Effector memory CD4-positive, alpha-beta T cell (primary cell): ENCODE measurements around the gene NR2C2AP.
"Not testable (repeated sequence)": the region's sequence is repeated elsewhere in the genome, so short reads cannot be mapped to it uniquely, and the experiment has no call there.

Experiments used
- DNase-seq, 3 donors: peaks; one replicate each; pipeline ENCODE4 v3.0.0-alpha.2; 2020
- H3K27ac ChIP-seq: 2 replicates; pipeline ENCODE4 v1.7.0; 2013; ENCODE audit warnings: mild to moderate bottlenecking, low read length, moderate library complexity; ENCODE audit not compliant: insufficient read depth, poor library complexity, severe bottlenecking
- H3K27me3 ChIP-seq: replicated peaks from 2 replicates; pipeline ENCODE4 v1.7.0; 2013; ENCODE audit warnings: mild to moderate bottlenecking, low read length; ENCODE audit not compliant: insufficient read depth, control insufficient read depth, poor library complexity, severe bottlenecking
- H3K36me3 ChIP-seq: 2 replicates; pipeline ENCODE4 v1.7.0; 2013; ENCODE audit warnings: mild to moderate bottlenecking, low read length, moderate library complexity; ENCODE audit not compliant: control insufficient read depth, insufficient read depth
- H3K4me1 ChIP-seq: 2 replicates; pipeline ENCODE4 v1.7.0; 2013; ENCODE audit warnings: low read length, mild to moderate bottlenecking; ENCODE audit not compliant: control insufficient read depth, insufficient read depth, poor library complexity, severe bottlenecking
- H3K4me3 ChIP-seq: 2 replicates; pipeline ENCODE4 v1.7.0; 2013; ENCODE audit warnings: low read length, low read depth, mild to moderate bottlenecking; ENCODE audit not compliant: insufficient read depth, poor library complexity, severe bottlenecking
- H3K9me3 ChIP-seq: 2 replicates; pipeline ENCODE4 v1.7.0; 2013; ENCODE audit warnings: mild to moderate bottlenecking, low read length, moderate library complexity; ENCODE audit not compliant: control insufficient read depth

NR2C2AP gene

DNA sequence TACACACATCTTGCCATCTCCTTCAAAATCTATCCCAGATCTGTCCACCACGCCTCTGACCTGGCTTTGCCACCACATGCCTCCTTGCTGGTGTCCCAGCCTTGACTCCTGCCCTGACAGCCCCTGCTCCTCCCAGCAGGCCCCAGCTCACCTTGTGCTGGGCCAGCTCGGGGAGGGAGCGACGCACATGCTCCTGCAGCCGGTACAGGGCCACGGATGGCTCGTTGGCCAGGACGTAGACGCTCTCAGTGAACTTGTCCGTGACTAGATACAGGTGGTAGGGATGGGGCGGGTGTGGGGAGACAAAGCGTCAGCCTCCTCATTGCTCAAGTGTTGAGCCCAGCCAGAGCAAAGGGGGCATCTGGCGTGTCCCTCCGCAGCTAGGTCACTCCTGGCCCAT is 16.5 kb downstream of the NR2C2AP start:
- H3K9me3 ChIP-seq: no peaks in the 10 kb centered on the region
- H3K27me3 ChIP-seq: no peaks in the 10 kb centered on the region
- H3K27ac ChIP-seq: no peak overlapping the region
- H3K4me3 ChIP-seq: no peak overlapping the region
- DNase-seq: no peak
- peaks cover 9% of the 10 kb centered on the region for H3K4me1 ChIP-seq
- H3K36me3 ChIP-seq: peaks cover 13% of the 10 kb centered on the region

DNA sequence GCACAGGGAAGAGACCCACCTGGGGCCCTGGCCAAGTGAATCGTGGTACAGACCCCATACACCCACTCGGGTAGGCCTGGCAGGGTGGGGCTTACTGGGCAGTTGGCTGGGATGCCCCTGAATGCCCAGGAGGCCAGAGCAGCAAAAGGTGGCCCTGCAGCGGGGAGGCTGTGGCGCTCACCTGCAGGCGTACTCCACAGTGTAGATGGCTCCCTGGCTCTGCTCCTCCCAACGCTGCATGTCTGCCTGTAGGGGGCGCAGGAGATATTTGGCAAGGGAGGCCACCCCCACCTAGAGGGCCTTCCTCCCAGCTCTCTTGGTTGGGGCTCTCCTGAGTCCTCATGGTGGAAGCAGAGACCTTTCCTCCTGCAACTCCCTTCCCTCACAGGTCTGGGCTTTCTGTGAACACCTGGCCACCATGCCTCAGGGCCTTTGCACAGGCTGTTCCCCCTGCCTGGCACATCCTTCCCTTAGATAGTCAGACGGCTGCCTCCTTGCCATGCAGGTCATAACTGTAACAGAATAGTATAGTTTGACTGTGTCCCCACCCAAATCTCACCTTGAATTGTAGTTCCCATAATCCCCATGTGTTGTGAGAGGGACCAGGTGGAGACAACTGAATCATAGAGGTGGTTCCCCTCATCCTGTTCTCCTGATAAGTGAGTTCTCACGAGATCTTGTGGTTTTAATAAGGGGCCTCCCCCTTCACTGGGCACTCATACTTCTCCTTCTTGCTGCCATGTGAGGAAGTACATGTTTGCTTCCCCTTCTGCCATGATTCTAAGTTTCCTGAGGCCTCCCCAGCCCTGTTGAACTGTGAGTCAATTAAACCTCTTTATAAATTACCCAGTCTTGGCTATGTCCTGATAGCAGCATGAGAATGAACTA is 17.1 kb downstream of the NR2C2AP start:
- H3K4me3 ChIP-seq: no peak overlapping the region

DNA sequence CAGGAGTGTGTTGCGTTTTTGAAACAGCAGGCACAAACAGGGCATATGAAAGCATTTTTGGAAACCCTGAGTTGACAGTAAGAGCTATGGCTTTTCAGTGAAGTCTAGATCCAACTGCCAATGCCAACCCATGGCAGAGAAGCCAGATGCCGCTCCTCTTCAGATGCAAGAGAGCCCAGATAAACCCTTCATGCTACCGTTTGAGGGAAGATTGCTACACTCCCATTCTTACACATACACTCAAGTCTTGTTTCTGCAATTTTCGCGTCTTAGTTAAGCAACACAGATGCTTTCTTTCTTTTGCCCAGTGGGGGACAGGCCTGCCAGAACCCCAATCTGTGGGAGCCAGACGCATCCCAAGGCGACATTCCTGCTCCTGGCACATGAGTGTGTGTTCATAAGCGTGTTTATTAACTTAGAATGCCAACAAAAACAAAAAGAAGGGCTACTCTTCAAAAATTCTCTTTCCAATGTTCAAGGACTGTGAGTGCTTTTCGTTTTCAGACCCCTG is 21.7 kb downstream of the NR2C2AP start:
- Histone ChIP-seq H3K9me3 (no peaks in the 10 kb centered on the region), H3K27ac (no peak overlapping the region), H3K36me3 (peaks cover 24% of the 10 kb centered on the region), H3K4me3 (no peak overlapping the region), H3K4me1 (no peaks in the 10 kb centered on the region), H3K27me3 (no peaks in the 10 kb centered on the region)
- DNase-seq: no peak

More for the DNA sequence above, 17.1 kb downstream of the NR2C2AP start:
- peaks cover 8% of the 10 kb centered on the region for H3K4me1 ChIP-seq
- peaks cover 16% of the 10 kb centered on the region for H3K36me3 ChIP-seq
- no peaks in the 10 kb centered on the region for H3K27me3 ChIP-seq
- no peak overlapping the region for H3K27ac ChIP-seq
- H3K9me3 ChIP-seq: no peaks in the 10 kb centered on the region
- DNase-seq: peak; percentile 22 to 54 (median 30)

DNA sequence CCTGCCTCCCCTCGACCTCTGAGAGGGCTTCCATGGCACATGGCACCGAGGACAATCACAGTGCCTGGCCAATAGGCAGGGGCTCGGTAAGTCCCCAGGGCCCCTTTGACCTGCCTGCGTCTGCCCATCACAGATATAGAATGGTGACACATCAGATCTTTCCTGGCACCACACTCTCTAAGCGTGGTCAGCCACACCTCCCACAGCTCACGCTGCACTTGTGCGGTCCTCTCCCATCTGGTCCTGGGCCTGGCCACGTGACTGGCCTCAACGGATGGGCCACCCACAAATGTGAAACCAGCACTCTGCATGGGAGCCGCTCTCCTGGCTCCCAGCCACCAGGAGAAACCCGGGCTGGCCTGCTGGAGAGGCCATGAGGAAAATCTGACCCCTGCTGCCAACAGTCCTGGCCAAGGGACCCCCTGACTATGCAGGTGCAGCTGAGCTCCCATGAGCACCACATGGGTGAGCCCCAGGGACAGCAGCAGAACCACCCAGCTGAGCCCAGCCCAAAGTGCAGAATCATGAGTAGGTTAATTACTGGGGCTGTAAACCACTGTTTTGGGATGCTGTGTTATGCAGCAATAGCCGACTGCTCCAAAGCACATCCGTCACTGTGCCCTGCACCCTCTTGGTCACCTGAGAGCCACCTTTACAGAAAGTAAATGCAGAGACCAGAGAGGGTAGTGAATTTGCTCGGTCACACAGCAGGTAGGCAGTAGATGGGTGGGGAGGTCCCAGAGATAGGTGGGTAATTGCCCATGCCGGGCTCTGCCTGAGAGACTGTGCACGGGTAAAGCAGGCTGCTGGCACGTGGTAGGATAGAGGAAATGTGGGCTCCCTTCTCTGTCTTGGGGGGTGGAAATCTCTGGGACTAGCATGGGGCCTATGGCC is 23.4 kb downstream of the NR2C2AP start:
- Histone ChIP-seq H3K9me3 (no peaks in the 10 kb centered on the region), H3K27me3 (no peaks in the 10 kb centered on the region), H3K36me3 (peaks cover 18% of the 10 kb centered on the region), H3K4me3 (no peak overlapping the region), H3K27ac (no peak overlapping the region), H3K4me1 (no peaks in the 10 kb centered on the region)
- no peak for DNase-seq

DNA sequence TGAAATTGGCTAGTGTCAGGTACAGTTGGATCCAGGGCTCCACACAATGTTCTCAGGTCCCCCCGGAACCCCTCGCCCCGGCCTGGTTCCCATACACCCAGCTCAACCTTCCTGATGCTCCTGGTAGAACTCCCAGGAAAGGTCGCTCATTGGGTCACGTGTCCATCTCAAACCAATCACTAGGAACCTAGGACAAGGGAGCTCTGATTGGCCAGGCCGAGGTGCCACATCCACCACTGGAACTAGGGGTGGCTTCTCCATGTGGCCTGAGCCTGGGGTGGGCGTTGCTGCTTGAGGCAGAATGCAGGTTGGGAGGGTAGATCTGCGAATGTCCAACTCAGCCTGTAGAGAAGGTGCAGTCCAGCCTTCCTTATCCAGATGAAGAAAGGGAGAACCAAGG is 26.3 kb downstream of the NR2C2AP start:
- Histone ChIP-seq H3K27me3 (no peaks in the 10 kb centered on the region), H3K4me1 (no peaks in the 10 kb centered on the region), H3K9me3 (no peaks in the 10 kb centered on the region), H3K36me3 (peaks cover 12% of the 10 kb centered on the region), H3K4me3 (no peak overlapping the region), H3K27ac (no peak overlapping the region)
- no peak for DNase-seq

DNA sequence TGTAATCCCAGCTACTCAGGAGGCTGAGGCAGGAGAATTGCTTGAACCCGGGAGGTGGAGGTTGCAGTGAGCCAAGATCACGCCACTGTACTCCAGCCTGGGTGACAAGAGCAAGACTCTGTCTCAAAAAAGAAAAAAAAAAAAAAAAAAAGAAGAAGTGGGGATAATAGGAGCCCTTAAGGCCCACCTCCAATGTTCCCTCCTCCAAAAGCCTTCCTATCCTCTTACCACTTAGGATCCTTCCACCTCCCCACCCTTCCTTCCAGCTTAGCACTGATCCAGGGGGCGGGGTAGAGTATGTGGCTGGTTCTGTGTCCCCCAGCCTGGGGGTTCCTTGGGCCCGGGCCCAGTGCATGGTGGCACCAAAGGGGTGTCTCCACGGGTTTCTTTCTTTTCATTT is 30.0 kb downstream of the NR2C2AP start:
- not testable (repeated sequence) for H3K27ac ChIP-seq, H3K4me3 ChIP-seq, H3K27me3 ChIP-seq, H3K36me3 ChIP-seq, H3K9me3 ChIP-seq, DNase-seq
- H3K4me1 ChIP-seq: peaks cover 12% of the 10 kb centered on the region

DNA sequence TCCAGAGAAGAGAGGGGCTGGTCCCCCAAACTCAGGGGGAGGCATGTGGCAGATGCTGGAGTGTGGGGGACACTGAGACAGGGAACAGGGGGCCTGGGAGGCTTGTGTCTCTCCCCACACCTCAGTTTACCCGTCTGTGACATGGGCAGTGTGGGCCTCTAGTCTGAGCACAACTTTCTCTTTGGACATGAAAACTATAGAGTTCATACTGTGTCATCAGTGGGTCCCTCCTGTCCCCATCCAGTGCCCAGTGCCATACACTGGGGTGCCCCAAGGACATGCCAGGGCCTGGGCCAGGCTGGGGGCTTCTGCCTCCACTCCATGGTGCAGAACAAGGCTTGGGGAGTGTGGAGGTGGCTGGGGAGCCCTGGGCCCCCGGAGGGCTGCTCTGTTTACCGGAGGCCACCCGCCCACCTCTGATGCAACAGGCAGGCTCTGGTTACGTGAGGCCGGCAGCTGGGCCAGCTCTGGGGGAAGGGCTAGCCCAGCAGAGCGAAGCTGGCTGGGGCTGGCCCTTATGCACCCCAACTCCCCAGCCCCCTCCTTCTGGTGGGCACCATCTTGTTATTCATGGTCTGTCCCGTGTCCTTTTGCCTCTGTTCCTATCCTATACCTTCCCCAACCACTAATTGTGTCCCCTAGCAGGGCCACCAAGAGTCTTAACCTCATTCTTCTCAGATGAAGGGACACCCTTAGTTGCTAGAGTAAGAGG is 31.2 kb downstream of the NR2C2AP start:
- no peak for DNase-seq
- Histone ChIP-seq H3K9me3 (no peaks in the 10 kb centered on the region), H3K27ac (no peak overlapping the region), H3K4me3 (no peak overlapping the region), H3K27me3 (no peaks in the 10 kb centered on the region), H3K36me3 (no peaks in the 10 kb centered on the region), H3K4me1 (peaks cover 12% of the 10 kb centered on the region)

DNA sequence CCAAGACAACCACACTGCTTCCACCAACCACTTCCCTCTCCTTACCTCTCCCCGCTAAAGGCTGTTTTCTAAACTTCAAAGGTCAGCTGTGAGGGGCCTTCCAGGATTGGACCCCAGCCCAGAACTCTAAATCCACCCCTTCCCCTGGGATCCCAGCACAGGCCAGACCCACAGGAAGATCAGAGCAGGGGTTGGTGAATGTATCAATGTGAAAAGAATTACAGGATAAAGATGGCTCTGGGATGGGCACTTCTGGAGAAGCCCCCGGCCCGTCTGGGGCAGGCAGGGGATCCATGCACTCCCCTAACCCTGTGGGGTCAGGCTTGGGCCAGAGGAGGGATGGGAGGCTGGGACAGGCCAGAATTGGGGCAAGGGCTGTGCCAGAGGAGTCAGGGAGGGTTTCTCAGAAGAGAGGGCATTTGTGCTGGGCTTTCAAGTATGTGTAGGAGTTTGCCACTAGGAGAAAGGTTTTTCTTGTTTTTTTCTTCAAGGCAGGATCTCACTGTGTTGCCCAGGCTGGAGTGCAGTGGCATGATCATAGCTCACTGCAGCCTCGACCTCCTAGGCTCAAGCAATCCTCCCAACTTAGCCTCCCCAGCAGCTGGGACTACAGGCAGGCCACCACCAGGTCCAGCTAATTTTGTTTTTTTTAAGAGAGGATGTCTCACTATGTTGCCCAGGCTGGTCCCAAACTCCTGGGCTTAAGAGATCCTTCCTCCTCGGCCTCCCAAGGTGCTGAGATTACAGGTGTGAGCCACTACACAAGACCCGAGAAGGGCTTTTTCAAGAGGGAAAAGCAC is 32.1 kb downstream of the NR2C2AP start:
- Histone ChIP-seq H3K9me3 (no peaks in the 10 kb centered on the region), H3K4me1 (peaks cover 12% of the 10 kb centered on the region), H3K27ac (no peak overlapping the region), H3K27me3 (no peaks in the 10 kb centered on the region), H3K4me3 (no peak overlapping the region), H3K36me3 (no peaks in the 10 kb centered on the region)
- DNase-seq: no peak
